Stimulated activated CD8-positive, alpha-beta memory T cell treated with anti-CD3 and anti-CD28 coated beads, Interleukin-4, amount 100 ng/mL, for 48 hours (primary cell): ENCODE data around the gene ARV1.

Source experiments
- DNase-seq: peaks from one replicate; pipeline ENCODE4 v3.0.0-alpha.2; 2020

The ARV1 gene

GRCh38 chr1:230978491-230979388 is at the start of gene ARV1, which contains the start of gene TTC13:
Gene ARV1, plus strand, starts transcription at chr1:230979094. Its CDS starts 12 bp downstream, at chr1:230979106.
Gene TTC13, minus strand, starts transcription at chr1:230978861. Its CDS starts 31 bp downstream, at chr1:230978830.
- DNase-seq = peak; percentile 97

- DNase-seq = no peak
Measured at GRCh38 chr1:230930986-230931385, 47.9 kb upstream of the ARV1 start.

GRCh38 chr1:230935852-230936251 is 43.0 kb upstream of the ARV1 start:
- DNase-seq = no peak

- DNase-seq = no peak
Measured at GRCh38 chr1:230936475-230936874, 42.4 kb upstream of the ARV1 start.

GRCh38 chr1:230937371-230937770 is 41.5 kb upstream of the ARV1 start:
- DNase-seq = no peak

GRCh38 chr1:230938924-230939368 is 39.9 kb upstream of the ARV1 start:
- DNase-seq = no peak

GRCh38 chr1:230939806-230940489 is 38.9 kb upstream of the ARV1 start:
- DNase-seq = no peak

GRCh38 chr1:230940848-230941247 is 38.0 kb upstream of the ARV1 start:
- DNase-seq = no peak

GRCh38 chr1:230943048-230943593 is 35.8 kb upstream of the ARV1 start:
- DNase-seq = no peak

- no peak for DNase-seq
Measured at GRCh38 chr1:230948301-230948700, 30.6 kb upstream of the ARV1 start.

- DNase-seq = no peak
Measured at GRCh38 chr1:230948903-230949302, 30.0 kb upstream of the ARV1 start.

- no peak for DNase-seq
Measured at GRCh38 chr1:230950404-230950803, 28.5 kb upstream of the ARV1 start.

- no peak for DNase-seq
Measured at GRCh38 chr1:230957580-230957989, 21.3 kb upstream of the ARV1 start.

- DNase-seq = no peak
Measured at GRCh38 chr1:230958370-230958769, 20.5 kb upstream of the ARV1 start.

GRCh38 chr1:230964896-230965295 is 14.0 kb upstream of the ARV1 start:
- DNase-seq = no peak

GRCh38 chr1:230965535-230965934 is 13.4 kb upstream of the ARV1 start:
- no peak for DNase-seq

GRCh38 chr1:230966358-230966873 is 12.5 kb upstream of the ARV1 start:
- no peak for DNase-seq

- DNase-seq = no peak
Measured at GRCh38 chr1:230970432-230970831, 8.5 kb upstream of the ARV1 start.

- no peak for DNase-seq
Measured at GRCh38 chr1:230971771-230972170, 7.1 kb upstream of the ARV1 start.

- peak; percentile 68 for DNase-seq
Measured at GRCh38 chr1:230972855-230973271, 6.0 kb upstream of the ARV1 start.

GRCh38 chr1:230975636-230976035 is 3.3 kb upstream of the ARV1 start:
- no peak for DNase-seq

GRCh38 chr1:230976360-230976759 is 2.5 kb upstream of the ARV1 start:
- DNase-seq = no peak
